Calu3 (cell line): ENCODE measurements around the gene EYA2. TPM values are rescaled to one million over a fixed set of nuclear protein-coding genes. Genes with fewer than 3 reads are reported as not detected.

Source experiments
- BruUV-seq: library from RNA; stranded (reverse); fragments of 400-500 nt; replicated peaks from 2 replicates; lab custom pipeline; 2021; lab: Mats Ljungman, UMichigan
- CTCF ChIA-PET: fragments of 300-600 bp; sonication (Branson Sonifier 250); formaldehyde crosslinking; loops from one replicate; lab custom pipeline; 2022; ENCODE audit warnings: antibody characterized with exemption; lab: Charles Lee
- DNase-seq: peaks from one replicate; pipeline ENCODE4 v3.0.0; 2022
- H3K27ac Mint-ChIP-seq: one replicate; pipeline ENCODE4 v1.8.0; 2022; ENCODE audit warnings: mixed read lengths; ENCODE audit not compliant: unreplicated experiment
- H3K27me3 Mint-ChIP-seq: one replicate; pipeline ENCODE4 v1.8.0; 2022; ENCODE audit warnings: mixed read lengths; ENCODE audit not compliant: unreplicated experiment
- H3K36me3 Mint-ChIP-seq: one replicate; pipeline ENCODE4 v1.8.0; 2022; ENCODE audit warnings: mild to moderate bottlenecking, moderate library complexity, mixed read lengths; ENCODE audit not compliant: insufficient read depth, unreplicated experiment
- H3K4me1 Mint-ChIP-seq: one replicate; pipeline ENCODE4 v1.8.0; 2022; ENCODE audit warnings: mild to moderate bottlenecking, low read depth, mixed read lengths; ENCODE audit not compliant: unreplicated experiment
- H3K4me3 Mint-ChIP-seq: one replicate; pipeline ENCODE4 v1.8.0; 2022; ENCODE audit warnings: mild to moderate bottlenecking, low read depth, moderate library complexity, mixed read lengths; ENCODE audit not compliant: unreplicated experiment
- H3K9me3 Mint-ChIP-seq: one replicate; pipeline ENCODE4 v1.8.0; 2022; ENCODE audit warnings: low read depth, mixed read lengths; ENCODE audit not compliant: unreplicated experiment
- CTCF ChIP-seq: fragments of 200-600 bp; IDR thresholded peaks from one replicate; pipeline ENCODE4 v1.8.0; 2022; ENCODE audit warnings: antibody characterized with exemption; ENCODE audit not compliant: unreplicated experiment
- intact Hi-C: fragments of 100-400 bp; cut with micrococcal nuclease; formaldehyde crosslinking; loops from one replicate; pipeline ENCODE4 v1.10.0; 2022; ENCODE audit not compliant: unreplicated experiment
- total RNA-seq: library from RNA; stranded (reverse); gene quantifications from 2 replicates; pipeline ENCODE4 v1.2.3, GENCODE V29; 2022

Gene EYA2
- total RNA-seq, 1 experiment from 2014 or later = 0.35 TPM

DNA sequence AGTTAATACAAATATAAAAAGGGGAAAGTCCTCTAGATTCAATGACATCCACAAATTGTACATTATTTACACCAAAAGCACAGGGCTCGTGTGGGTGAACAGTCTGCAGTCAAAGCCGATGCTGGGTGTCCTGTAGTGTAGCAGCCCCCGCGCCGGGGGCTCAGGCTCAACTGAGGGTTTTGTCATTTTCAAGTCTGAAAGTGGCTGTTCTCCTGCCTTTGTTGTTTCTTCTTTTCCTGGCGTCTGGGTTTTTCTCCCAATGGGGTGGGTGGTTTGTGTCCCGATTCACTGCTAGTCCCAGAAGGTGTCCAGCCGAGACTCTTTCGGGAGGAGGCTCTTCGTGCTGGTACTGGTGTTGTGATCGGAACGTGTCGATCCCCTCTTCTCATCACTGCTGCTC is 315.8 kb downstream of the EYA2 start:
- BruUV-seq = no TSS peak
- Mint-ChIP-seq H3K36me3 (peaks cover 29% of the 10 kb centered on the region), H3K9me3 (no peaks in the 10 kb centered on the region), H3K27me3 (no peaks in the 10 kb centered on the region), H3K4me3 (no peak overlapping the region), H3K4me1 (peaks cover 19% of the 10 kb centered on the region), H3K27ac (no peak overlapping the region)
- DNase-seq = no peak
- intact Hi-C loops = no loop called here
- CTCF ChIA-PET = interaction anchor here (0.7 kb wide), 1 partner anchor 11 kb away, joined by 7 read pairs; no protein-coding TSS in a partner anchor
- TF ChIP-seq CTCF = no peak

DNA sequence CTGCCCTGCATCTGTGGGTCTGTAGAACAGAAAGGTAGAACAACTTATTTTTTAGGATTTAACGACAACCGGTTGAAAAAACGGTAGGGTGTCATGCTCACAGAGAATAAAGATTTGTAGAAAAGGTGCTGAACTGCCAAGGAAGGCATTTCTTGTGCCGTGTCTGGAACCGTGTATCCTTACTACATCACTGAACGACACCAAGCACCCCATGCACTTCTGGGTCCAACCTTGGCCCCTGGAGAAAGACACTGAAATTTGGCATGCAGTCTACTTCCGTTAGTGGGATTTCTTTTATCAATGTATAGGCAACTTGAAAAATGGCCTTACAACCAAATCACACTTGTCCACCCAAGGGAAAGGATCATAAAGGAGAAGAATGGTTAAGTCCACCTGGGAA is 316.4 kb downstream of the EYA2 start:
- Mint-ChIP-seq H3K27me3 (no peaks in the 10 kb centered on the region), H3K4me3 (no peak overlapping the region), H3K36me3 (peaks cover 29% of the 10 kb centered on the region), H3K4me1 (peaks cover 13% of the 10 kb centered on the region), H3K9me3 (no peaks in the 10 kb centered on the region), H3K27ac (no peak overlapping the region)
- no peak for DNase-seq
- intact Hi-C loops = no loop called here
- no peak for TF ChIP-seq CTCF
- BruUV-seq = no TSS peak
- CTCF ChIA-PET = no interaction called here

- Mint-ChIP-seq H3K4me1 (no peaks in the 10 kb centered on the region), H3K27me3 (no peaks in the 10 kb centered on the region), H3K9me3 (no peaks in the 10 kb centered on the region), H3K4me3 (no peak overlapping the region), H3K36me3 (peaks cover 23% of the 10 kb centered on the region), H3K27ac (no peak overlapping the region)
- no peak for DNase-seq
- CTCF ChIA-PET = interaction anchor here (1.2 kb wide), 1 partner anchor 171 kb away, joined by 3 read pairs; no protein-coding TSS in a partner anchor
- no TSS peak for BruUV-seq
- no peak for TF ChIP-seq CTCF
- intact Hi-C loops = no loop called here
Observed at GRCh38 chr20:47212606-47213207, 318.1 kb downstream of the EYA2 start.

DNA sequence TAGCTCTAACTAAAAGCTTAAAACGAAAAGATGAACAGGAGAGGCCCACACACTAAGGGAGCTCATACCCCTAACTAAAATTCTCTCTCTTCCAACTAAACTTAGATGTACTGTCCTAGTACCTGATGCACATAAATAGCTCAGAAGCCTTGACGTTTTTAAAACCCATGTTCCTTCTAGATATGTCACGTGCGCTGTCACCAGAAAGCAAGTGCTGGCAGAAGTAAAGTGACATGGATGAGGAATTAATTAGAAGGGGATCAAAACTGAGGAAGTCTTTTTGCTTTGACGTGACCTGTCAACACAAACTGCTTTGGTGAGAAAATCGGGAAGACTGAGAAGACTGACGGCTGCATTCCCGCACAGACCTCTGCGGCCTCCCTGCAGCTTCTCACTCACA is 319.3 kb downstream of the EYA2 start:
- Mint-ChIP-seq H3K4me1 (no peaks in the 10 kb centered on the region), H3K4me3 (no peak overlapping the region)
- CTCF ChIA-PET = interaction anchor here (0.5 to 1.1 kb wide), 4 partner anchors 8 to 226 kb away, joined by 3 to 4 read pairs (median 3); no protein-coding TSS in a partner anchor

More for the DNA sequence above, 319.3 kb downstream of the EYA2 start:
- peaks cover 15% of the 10 kb centered on the region for H3K36me3 Mint-ChIP-seq
- no peak for DNase-seq
- intact Hi-C loops = no loop called here
- no peak for TF ChIP-seq CTCF
- H3K9me3 Mint-ChIP-seq = no peaks in the 10 kb centered on the region
- H3K27ac Mint-ChIP-seq = no peak overlapping the region
- BruUV-seq = no TSS peak
- H3K27me3 Mint-ChIP-seq = no peaks in the 10 kb centered on the region
